ENCODE measurements around the gene DHRS3. TPM values are rescaled to one million over a fixed set of nuclear protein-coding genes. Genes with fewer than 3 reads are reported as not detected.

The DHRS3 gene
- total RNA-seq, 1 donor from 2014 or later = 63.7 TPM

GRCh38 chr1:12594490-12594889, 23.5 kb downstream of the DHRS3 start:
- no peaks in the 10 kb centered on the region for H3K36me3 ChIP-seq (ENCODE audit: control insufficient read depth, insufficient read depth, low read length)
- H3K27me3 ChIP-seq (ENCODE audit: control insufficient read depth, insufficient read depth, low read length) = no peaks in the 10 kb centered on the region
- no peak overlapping the region for H3K4me3 ChIP-seq (ENCODE audit: low read depth, low read length)
- FAIRE-seq = no peak
- no peak for DNase-seq (ENCODE audit: low read depth)
- peak; percentile 4 for TF ChIP-seq CTCF (IDR thresholded peaks at IDR 0.05; ENCODE audit: insufficient read depth, low read length, severe bottlenecking)

- Histone ChIP-seq H3K27me3 (ENCODE audit: control insufficient read depth, insufficient read depth, low read length) (no peaks in the 10 kb centered on the region), H3K4me3 (ENCODE audit: low read depth, low read length) (no peak overlapping the region), H3K36me3 (ENCODE audit: control insufficient read depth, insufficient read depth, low read length) (no peaks in the 10 kb centered on the region)
- FAIRE-seq (peak; percentile 32), DNase-seq (ENCODE audit: low read depth) (peak; percentile 69)
- TF ChIP-seq CTCF (IDR thresholded peaks at IDR 0.05; ENCODE audit: insufficient read depth, low read length, severe bottlenecking) = no peak
Measured at GRCh38 chr1:12593621-12594066, 24.4 kb downstream of the DHRS3 start.

GRCh38 chr1:12592496-12592895, 25.5 kb downstream of the DHRS3 start:
- FAIRE-seq (no peak), DNase-seq (ENCODE audit: low read depth) (no peak)
- TF ChIP-seq CTCF (IDR thresholded peaks at IDR 0.05; ENCODE audit: insufficient read depth, low read length, severe bottlenecking) = no peak
- H3K27me3 ChIP-seq (ENCODE audit: control insufficient read depth, insufficient read depth, low read length) = no peaks in the 10 kb centered on the region
- peaks cover 1% of the 10 kb centered on the region for H3K36me3 ChIP-seq (ENCODE audit: control insufficient read depth, insufficient read depth, low read length)
- no peak overlapping the region for H3K4me3 ChIP-seq (ENCODE audit: low read depth, low read length)

GRCh38 chr1:12591267-12591938, 26.6 kb downstream of the DHRS3 start:
- TF ChIP-seq CTCF (IDR thresholded peaks at IDR 0.05; ENCODE audit: insufficient read depth, low read length, severe bottlenecking) = no peak
- FAIRE-seq (no peak), DNase-seq (ENCODE audit: low read depth) (no peak)
- no peak overlapping the region for H3K4me3 ChIP-seq (ENCODE audit: low read depth, low read length)
- H3K27me3 ChIP-seq (ENCODE audit: control insufficient read depth, insufficient read depth, low read length) = no peaks in the 10 kb centered on the region
- peaks cover 1% of the 10 kb centered on the region for H3K36me3 ChIP-seq (ENCODE audit: control insufficient read depth, insufficient read depth, low read length)

- Histone ChIP-seq H3K27me3 (ENCODE audit: control insufficient read depth, insufficient read depth, low read length) (no peaks in the 10 kb centered on the region), H3K36me3 (ENCODE audit: control insufficient read depth, insufficient read depth, low read length) (peaks cover 1% of the 10 kb centered on the region), H3K4me3 (ENCODE audit: low read depth, low read length) (no peak overlapping the region)
- FAIRE-seq (no peak), DNase-seq (ENCODE audit: low read depth) (no peak)
- TF ChIP-seq CTCF (IDR thresholded peaks at IDR 0.05; ENCODE audit: insufficient read depth, low read length, severe bottlenecking) = no peak
Measured at GRCh38 chr1:12588695-12589094, 29.3 kb downstream of the DHRS3 start.

All from bronchial epithelial cell (primary cell).